ENCODE results near the gene SEC61B. TPM values are rescaled to one million over a fixed set of nuclear protein-coding genes. Genes with fewer than 3 reads are reported as not detected.

SEC61B gene
- total RNA-seq, 6 experiments from 2014 or later: 85.1 to 158 (median 131) TPM

- intact Hi-C loops (cut with DNase I): no loop called here
- no peak overlapping the region for H3K27ac ChIP-seq
- no CpG with 5 or more reads among the region's 1 CpG for WGBS (ENCODE audit: insufficient coverage, low coverage, low lambda C conversion rate, missing lambda C conversion rate)
- TF ChIP-seq, protein P1, sequence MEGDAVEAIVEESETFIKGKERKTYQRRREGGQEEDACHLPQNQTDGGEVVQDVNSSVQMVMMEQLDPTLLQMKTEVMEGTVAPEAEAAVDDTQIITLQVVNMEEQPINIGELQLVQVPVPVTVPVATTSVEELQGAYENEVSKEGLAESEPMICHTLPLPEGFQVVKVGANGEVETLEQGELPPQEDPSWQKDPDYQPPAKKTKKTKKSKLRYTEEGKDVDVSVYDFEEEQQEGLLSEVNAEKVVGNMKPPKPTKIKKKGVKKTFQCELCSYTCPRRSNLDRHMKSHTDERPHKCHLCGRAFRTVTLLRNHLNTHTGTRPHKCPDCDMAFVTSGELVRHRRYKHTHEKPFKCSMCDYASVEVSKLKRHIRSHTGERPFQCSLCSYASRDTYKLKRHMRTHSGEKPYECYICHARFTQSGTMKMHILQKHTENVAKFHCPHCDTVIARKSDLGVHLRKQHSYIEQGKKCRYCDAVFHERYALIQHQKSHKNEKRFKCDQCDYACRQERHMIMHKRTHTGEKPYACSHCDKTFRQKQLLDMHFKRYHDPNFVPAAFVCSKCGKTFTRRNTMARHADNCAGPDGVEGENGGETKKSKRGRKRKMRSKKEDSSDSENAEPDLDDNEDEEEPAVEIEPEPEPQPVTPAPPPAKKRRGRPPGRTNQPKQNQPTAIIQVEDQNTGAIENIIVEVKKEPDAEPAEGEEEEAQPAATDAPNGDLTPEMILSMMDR (IDR thresholded peaks at IDR 0.05): no peak
- TF ChIP-seq POLR2A (IDR thresholded peaks at IDR 0.05): no peak
- no peak for DNase-seq
- H3K36me3 ChIP-seq: no peaks in the 10 kb centered on the region
- no peak overlapping the region for H3K4me3 ChIP-seq
- no peaks in the 10 kb centered on the region for H3K27me3 ChIP-seq
- H3K9me3 ChIP-seq: no peaks in the 10 kb centered on the region
- ATAC-seq: peak in 2 of 4 donors; percentile 24 to 33
- no peaks in the 10 kb centered on the region for H3K4me1 ChIP-seq
Measured at GRCh38 chr9:99211746-99212145, 10.3 kb upstream of the SEC61B start.

DNA sequence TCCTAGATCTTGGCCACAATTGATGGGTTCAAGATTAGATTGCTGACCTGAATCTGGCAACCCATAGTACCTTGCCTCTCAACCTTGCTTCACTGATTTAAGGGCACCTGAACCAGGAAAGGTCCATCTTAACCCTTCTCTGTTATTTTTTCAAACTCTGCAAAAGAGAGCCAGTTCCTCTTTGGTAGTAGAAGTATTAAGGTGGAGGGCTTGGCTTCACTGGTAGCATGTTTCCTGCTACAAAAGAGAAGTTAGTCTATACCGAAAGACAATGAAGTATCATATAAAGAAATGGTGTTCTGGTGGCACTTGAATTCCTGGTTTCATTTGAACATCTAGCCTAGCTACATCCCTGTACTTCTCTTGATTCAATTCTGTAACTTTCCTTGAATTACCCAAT, 8.9 kb upstream of the SEC61B start:
- H3K9me3 ChIP-seq: no peaks in the 10 kb centered on the region
- H3K36me3 ChIP-seq: peaks cover 0 to 3% (median 0%) of the 10 kb centered on the region in 4 donors
- no peak overlapping the region for H3K4me3 ChIP-seq
- peaks cover 0 to 5% (median 0%) of the 10 kb centered on the region in 4 donors for H3K4me1 ChIP-seq
- H3K27ac ChIP-seq: no peak overlapping the region
- ATAC-seq (no peak), DNase-seq (no peak)
- WGBS (ENCODE audit: insufficient coverage, low coverage, low lambda C conversion rate, missing lambda C conversion rate): 90% methylated on average over 1 of the region's 1 CpG
- intact Hi-C loops (cut with DNase I): no loop called here
- TF ChIP-seq, protein P1 (IDR thresholded peaks at IDR 0.05): no peak
- TF ChIP-seq POLR2A (IDR thresholded peaks at IDR 0.05): no peak
- no peaks in the 10 kb centered on the region for H3K27me3 ChIP-seq

DNA sequence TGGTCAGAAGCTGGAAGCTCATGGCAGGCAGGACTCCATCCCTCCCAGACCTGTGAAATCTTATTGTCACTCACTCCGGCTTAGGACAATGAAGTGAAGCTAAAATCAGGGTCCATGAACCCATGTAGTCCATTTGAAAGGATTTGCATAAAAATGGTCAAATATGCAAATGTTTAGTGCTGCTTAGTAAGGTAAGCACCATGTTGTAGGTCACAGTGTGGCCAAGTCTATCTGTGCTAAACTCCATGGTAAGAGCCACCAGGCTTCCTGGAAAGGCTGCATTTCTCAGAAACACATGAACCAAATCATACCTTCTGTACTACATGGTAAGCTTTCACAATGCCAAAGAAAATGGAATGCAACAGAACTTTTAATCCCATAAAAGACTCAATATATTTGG, 6.0 kb upstream of the SEC61B start:
- no peak for ATAC-seq
- no peak overlapping the region for H3K4me3 ChIP-seq
- 100% methylated on average over 1 of the region's 1 CpG for WGBS (ENCODE audit: insufficient coverage, low coverage, low lambda C conversion rate, missing lambda C conversion rate)

DNA sequence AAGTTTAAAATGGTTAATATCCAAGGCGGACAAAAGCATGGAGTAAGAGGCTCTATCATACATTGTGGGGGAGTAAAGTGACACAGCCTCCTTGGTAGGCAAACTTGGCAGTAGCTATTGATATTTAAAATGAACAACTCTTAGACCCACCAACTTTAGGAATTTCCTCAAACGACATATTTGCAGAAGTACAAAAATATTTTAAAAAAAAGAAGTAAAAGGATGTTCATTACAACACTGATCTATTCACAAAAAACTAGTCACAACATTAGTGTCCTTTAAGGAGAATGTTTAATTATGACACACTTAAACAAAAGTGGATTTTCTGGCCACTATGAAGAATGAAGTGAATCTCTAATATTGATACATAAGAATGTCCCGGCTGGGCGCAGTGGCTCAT, 2.1 kb upstream of the SEC61B start:
- intact Hi-C loops (cut with DNase I): no loop called here
- Histone ChIP-seq H3K27me3 (no peaks in the 10 kb centered on the region), H3K27ac (no peak overlapping the region), H3K9me3 (no peaks in the 10 kb centered on the region), H3K4me3 (peak overlapping the region in 2 of 3 donors; percentile 94 to 98), H3K4me1 (peaks cover 0 to 36% (median 20%) of the 10 kb centered on the region in 4 donors), H3K36me3 (peaks cover 0 to 4% (median 0%) of the 10 kb centered on the region in 4 donors)
- no peak for ATAC-seq
- DNase-seq: no peak
- TF ChIP-seq POLR2A (IDR thresholded peaks at IDR 0.05): no peak
- TF ChIP-seq, protein P1 (IDR thresholded peaks at IDR 0.05): no peak
- WGBS (ENCODE audit: insufficient coverage, low coverage, low lambda C conversion rate, missing lambda C conversion rate): 80% methylated on average over 4 of the region's 4 CpGs

More for the DNA sequence above, 6.0 kb upstream of the SEC61B start:
- H3K4me1 ChIP-seq: peaks cover 0 to 19% (median 9%) of the 10 kb centered on the region in 4 donors
- intact Hi-C loops (cut with DNase I): no loop called here
- H3K27me3 ChIP-seq: no peaks in the 10 kb centered on the region
- no peaks in the 10 kb centered on the region for H3K9me3 ChIP-seq
- TF ChIP-seq, protein P1 (IDR thresholded peaks at IDR 0.05): no peak
- TF ChIP-seq POLR2A (IDR thresholded peaks at IDR 0.05): no peak
- H3K36me3 ChIP-seq: peaks cover 0 to 4% (median 0%) of the 10 kb centered on the region in 4 donors
- no peak for DNase-seq
- no peak overlapping the region for H3K27ac ChIP-seq

DNA sequence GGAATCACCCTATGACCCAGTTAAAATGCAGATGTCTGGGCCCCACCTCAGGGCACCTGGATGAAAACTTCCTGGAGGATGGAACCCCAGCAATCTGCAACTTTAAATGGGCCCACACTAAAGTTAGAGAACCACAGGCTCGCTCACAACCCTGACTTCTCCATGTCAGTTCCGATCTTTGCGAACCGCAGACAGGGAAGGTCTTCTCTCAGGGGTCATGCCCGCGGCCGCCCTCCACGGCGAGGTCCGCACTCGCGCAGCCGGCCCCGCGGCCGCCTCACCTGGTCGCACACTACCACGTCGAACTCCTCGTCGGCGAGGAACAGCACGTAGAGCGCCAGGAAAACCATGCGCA, 839 bp upstream of the SEC61B start:
- ATAC-seq (peak in 2 of 4 donors; percentile 3 to 18), DNase-seq (peak in 1 of 3 donors; percentile 57)
- 0% methylated on average over 17 of the region's 25 CpGs for WGBS (ENCODE audit: insufficient coverage, low coverage, low lambda C conversion rate, missing lambda C conversion rate)
- Histone ChIP-seq H3K36me3 (peaks cover 0 to 4% (median 0%) of the 10 kb centered on the region in 4 donors), H3K27ac (peak overlapping the region; percentile 99), H3K4me3 (peak overlapping the region; percentile 81 to 98 (median 94)), H3K4me1 (peaks cover 0 to 36% (median 20%) of the 10 kb centered on the region in 4 donors), H3K9me3 (no peaks in the 10 kb centered on the region), H3K27me3 (no peaks in the 10 kb centered on the region)
- intact Hi-C loops (cut with DNase I): no loop called here
- TF ChIP-seq POLR2A (IDR thresholded peaks at IDR 0.05): no peak
- TF ChIP-seq, protein P1 (IDR thresholded peaks at IDR 0.05): no peak

Measured in right lobe of liver (tissue), 6 donors.